Measurements from ENCODE around the gene FKBP11. TPM values are rescaled to one million over a fixed set of nuclear protein-coding genes. Genes with fewer than 3 reads are reported as not detected.
A peak's percentile ranks its signal among the peaks of the same experiment; 100 is the strongest.

Gene FKBP11
- total RNA-seq, 1 donor from 2014 or later: 12.4 TPM

GRCh38 chr12:48966177-48966895 lies 41.0 kb upstream of the FKBP11 start:
- Histone ChIP-seq H3K4me3 (ENCODE audit: low read depth, low read length) (no peak overlapping the region), H3K27me3 (ENCODE audit: control insufficient read depth, insufficient read depth, low read length) (peaks cover 7% of the 10 kb centered on the region), H3K36me3 (ENCODE audit: control insufficient read depth, insufficient read depth, low read length) (no peaks in the 10 kb centered on the region)
- no peak for DNase-seq (ENCODE audit: low read depth)
- FAIRE-seq: no peak
- no peak for TF ChIP-seq CTCF (IDR thresholded peaks at IDR 0.05; ENCODE audit: insufficient read depth, low read length, severe bottlenecking)

GRCh38 chr12:48965298-48965838 lies 40.1 kb upstream of the FKBP11 start:
- peak; percentile 25 for TF ChIP-seq CTCF (IDR thresholded peaks at IDR 0.05; ENCODE audit: insufficient read depth, low read length, severe bottlenecking)
- no peaks in the 10 kb centered on the region for H3K27me3 ChIP-seq (ENCODE audit: control insufficient read depth, insufficient read depth, low read length)
- no peaks in the 10 kb centered on the region for H3K36me3 ChIP-seq (ENCODE audit: control insufficient read depth, insufficient read depth, low read length)
- FAIRE-seq: no peak
- H3K4me3 ChIP-seq (ENCODE audit: low read depth, low read length): no peak overlapping the region
- no peak for DNase-seq (ENCODE audit: low read depth)

- no peaks in the 10 kb centered on the region for H3K36me3 ChIP-seq (ENCODE audit: control insufficient read depth, insufficient read depth, low read length)
- FAIRE-seq (no peak), DNase-seq (ENCODE audit: low read depth) (no peak)
- no peaks in the 10 kb centered on the region for H3K27me3 ChIP-seq (ENCODE audit: control insufficient read depth, insufficient read depth, low read length)
- TF ChIP-seq CTCF (IDR thresholded peaks at IDR 0.05; ENCODE audit: insufficient read depth, low read length, severe bottlenecking): no peak
- H3K4me3 ChIP-seq (ENCODE audit: low read depth, low read length): no peak overlapping the region
Measured at GRCh38 chr12:48961801-48962200, 36.5 kb upstream of the FKBP11 start.

GRCh38 chr12:48961331-48961730 lies 36.0 kb upstream of the FKBP11 start:
- TF ChIP-seq CTCF (IDR thresholded peaks at IDR 0.05; ENCODE audit: insufficient read depth, low read length, severe bottlenecking): no peak
- H3K27me3 ChIP-seq (ENCODE audit: control insufficient read depth, insufficient read depth, low read length): no peaks in the 10 kb centered on the region
- no peaks in the 10 kb centered on the region for H3K36me3 ChIP-seq (ENCODE audit: control insufficient read depth, insufficient read depth, low read length)
- DNase-seq (ENCODE audit: low read depth) (no peak), FAIRE-seq (no peak)
- no peak overlapping the region for H3K4me3 ChIP-seq (ENCODE audit: low read depth, low read length)

GRCh38 chr12:48960834-48961233 lies 35.5 kb upstream of the FKBP11 start:
- TF ChIP-seq CTCF (IDR thresholded peaks at IDR 0.05; ENCODE audit: insufficient read depth, low read length, severe bottlenecking): no peak
- no peaks in the 10 kb centered on the region for H3K36me3 ChIP-seq (ENCODE audit: control insufficient read depth, insufficient read depth, low read length)
- no peak for FAIRE-seq
- no peak for DNase-seq (ENCODE audit: low read depth)
- no peak overlapping the region for H3K4me3 ChIP-seq (ENCODE audit: low read depth, low read length)
- H3K27me3 ChIP-seq (ENCODE audit: control insufficient read depth, insufficient read depth, low read length): no peaks in the 10 kb centered on the region

- Histone ChIP-seq H3K36me3 (ENCODE audit: control insufficient read depth, insufficient read depth, low read length) (peaks cover 5% of the 10 kb centered on the region), H3K27me3 (ENCODE audit: control insufficient read depth, insufficient read depth, low read length) (no peaks in the 10 kb centered on the region), H3K4me3 (ENCODE audit: low read depth, low read length) (no peak overlapping the region)
- TF ChIP-seq CTCF (IDR thresholded peaks at IDR 0.05; ENCODE audit: insufficient read depth, low read length, severe bottlenecking): no peak
- DNase-seq (ENCODE audit: low read depth) (no peak), FAIRE-seq (no peak)
Measured at GRCh38 chr12:48958049-48958388, 32.7 kb upstream of the FKBP11 start.
